Ramos (cell line): Measurements from ENCODE around the gene TRIM52.
"Not testable (repeated sequence)": the region's sequence is repeated elsewhere in the genome, so short reads cannot be mapped to it uniquely, and the experiment has no call there.

ENCODE experiments used
- in situ Hi-C: fragments of 300-500 bp; cut with MboI; formaldehyde crosslinking; loops from one replicate; pipeline ENCODE4 v1.14.3; 2022; ENCODE audit warnings: low sequenced_read_pairs; ENCODE audit not compliant: unreplicated experiment

The TRIM52 gene

DNA sequence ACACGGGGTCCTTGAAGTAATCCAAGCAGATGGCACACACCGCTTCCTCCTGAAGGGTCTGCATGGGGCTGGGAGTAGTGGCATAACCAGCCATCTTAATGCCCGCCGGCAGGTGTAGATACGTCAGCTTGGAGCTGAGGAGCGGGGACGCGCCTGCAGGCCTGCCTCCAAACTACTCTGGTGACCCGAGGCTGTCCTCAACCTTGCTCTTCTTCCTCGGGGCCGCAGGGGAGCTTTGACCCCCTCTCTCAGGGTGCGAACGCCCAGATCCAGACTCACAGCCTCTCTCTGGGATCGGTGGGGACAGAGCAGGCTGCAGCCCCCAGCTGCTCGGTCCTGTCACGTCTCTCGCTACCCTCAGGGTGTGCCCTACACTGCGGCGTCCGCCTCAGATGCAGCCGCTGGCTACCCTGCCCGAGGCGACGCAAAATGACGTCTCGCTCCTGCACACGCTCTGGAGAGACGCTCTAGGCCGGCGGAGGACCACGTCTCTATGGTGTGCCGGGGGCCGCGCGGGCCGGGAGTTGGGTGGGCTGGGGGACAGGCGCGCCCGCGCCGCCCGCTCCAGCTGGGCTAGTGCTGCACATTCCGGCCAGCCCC lies at the start of gene TRIM52:
TRIM52 (minus strand) TSS at position 424 of the 600 bp plus-strand sequence; CDS start at position 94, 330 bp downstream.
- in situ Hi-C loops: no loop called here

GRCh38 chr5:181287331-181287730 lies 26.4 kb upstream of the TRIM52 start:
- in situ Hi-C loops: not testable (repeated sequence)

- in situ Hi-C loops: not testable (repeated sequence)
Observed at GRCh38 chr5:181285962-181286705, 25.2 kb upstream of the TRIM52 start.

DNA sequence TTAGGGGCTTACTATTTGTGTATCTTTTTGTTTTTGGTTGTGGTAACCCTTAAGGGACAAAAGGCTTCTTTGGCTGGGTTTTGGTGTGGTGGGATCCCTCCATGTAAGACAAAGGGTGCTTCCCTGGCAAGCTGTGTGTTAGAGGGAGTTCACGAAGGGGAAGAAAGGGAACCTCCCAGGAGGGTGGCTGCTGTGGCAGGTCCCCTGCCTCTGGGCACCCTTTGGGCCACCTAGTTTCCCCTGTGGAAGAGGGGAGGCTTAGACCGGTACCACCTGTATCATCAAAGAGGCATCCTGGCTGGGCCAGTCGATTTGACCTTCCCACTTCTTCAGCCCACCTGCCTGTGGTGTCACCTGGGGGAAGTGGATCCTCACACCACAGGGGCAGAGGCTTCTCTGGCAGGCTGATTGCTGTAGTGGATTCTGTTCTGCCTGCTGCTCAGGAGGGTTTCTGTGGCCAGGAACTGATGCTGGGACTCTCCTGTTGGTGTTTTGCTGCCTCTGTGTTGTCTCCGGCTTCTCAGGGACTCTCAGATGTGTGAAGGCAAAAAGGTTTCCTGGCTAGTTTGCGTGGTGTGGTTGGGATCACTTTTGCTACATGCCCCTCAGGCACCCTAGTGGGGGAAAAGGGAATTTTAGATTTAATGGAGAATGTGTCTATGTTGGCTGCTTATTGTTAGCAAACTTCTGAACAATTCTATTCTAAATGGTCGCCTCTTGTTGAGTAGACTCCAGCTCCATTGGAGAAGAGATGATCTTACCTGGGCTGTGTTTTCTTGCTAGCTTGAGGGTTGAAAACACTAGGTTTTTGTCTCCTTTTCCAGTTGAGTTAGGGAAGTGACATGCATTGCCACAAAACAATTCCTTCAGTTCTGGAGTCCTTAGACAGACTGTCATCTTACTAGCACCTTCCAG lies 23.2 kb upstream of the TRIM52 start:
- in situ Hi-C loops: not testable (repeated sequence)

DNA sequence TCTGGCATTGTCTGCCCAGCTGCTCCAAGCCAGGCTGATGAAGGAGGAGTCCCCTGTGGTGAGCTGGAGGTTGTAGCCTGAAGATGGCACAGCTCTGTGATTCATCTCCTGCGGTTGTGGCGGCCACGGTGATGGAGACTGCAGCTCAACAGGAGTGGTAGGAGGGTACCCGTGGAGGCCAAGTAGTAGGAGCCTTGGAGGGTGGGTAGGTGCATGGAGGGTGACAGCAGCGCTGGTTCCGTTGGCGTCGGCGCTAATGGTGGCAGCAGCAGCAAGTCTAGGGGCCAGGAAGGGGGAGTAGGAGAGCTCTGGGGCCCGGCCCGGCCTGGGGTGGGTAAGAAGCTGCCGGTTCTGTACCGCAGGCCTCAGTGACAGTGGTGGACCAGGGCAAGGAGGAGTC lies 22.4 kb upstream of the TRIM52 start:
- in situ Hi-C loops: no loop called here

GRCh38 chr5:181282874-181283273 lies 21.9 kb upstream of the TRIM52 start:
- in situ Hi-C loops: no loop called here

- in situ Hi-C loops: not testable (repeated sequence)
Observed at GRCh38 chr5:181282415-181282814, 21.5 kb upstream of the TRIM52 start.

- in situ Hi-C loops: no loop called here
Observed at GRCh38 chr5:181281984-181282316, 21.0 kb upstream of the TRIM52 start.

DNA sequence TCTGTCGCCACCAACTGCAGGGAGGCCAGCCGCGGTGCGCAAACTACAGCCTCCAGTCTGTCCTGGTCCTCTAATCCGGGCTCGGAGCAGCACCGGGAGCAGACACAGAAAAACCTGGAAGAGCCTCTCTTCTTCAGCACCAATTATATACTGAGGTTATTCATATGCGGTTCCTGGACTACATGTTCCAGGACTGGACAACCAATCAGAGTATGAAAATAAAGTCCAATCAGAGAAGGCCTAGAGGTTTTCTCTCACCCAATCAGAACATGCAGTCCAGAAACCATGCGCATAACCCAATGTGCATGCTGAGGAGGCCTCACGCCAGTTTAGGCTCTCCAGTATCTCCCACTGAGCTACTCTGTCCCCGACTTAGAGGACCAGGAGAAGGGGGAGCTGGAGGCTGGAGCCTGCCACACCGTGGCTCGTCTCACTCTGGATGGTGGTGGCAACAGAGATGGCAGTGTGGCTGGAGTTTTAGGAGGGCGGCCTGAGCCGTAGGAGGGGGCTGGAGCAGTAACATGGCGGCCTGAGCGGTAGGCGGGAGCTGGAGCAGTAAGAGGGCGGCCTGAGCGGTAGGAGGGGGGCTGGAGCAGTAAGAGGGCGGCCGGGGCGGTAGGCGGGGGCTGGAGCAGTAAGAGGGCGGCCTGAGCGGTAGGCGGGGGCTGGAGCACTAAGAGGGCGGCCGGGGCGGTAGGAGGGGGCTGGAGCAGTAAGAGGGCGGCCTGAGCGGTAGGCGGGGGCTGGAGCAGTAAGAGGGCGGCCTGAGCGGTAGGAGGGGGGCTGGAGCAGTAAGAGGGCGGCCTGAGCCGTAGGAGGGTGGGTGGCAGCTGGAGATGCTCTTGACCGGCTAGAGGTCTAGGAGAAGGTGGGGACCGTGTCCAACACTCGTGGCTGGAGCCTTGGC lies 20.4 kb upstream of the TRIM52 start:
- in situ Hi-C loops: no loop called here

GRCh38 chr5:181280251-181280762 lies 19.4 kb upstream of the TRIM52 start:
- in situ Hi-C loops: no loop called here

DNA sequence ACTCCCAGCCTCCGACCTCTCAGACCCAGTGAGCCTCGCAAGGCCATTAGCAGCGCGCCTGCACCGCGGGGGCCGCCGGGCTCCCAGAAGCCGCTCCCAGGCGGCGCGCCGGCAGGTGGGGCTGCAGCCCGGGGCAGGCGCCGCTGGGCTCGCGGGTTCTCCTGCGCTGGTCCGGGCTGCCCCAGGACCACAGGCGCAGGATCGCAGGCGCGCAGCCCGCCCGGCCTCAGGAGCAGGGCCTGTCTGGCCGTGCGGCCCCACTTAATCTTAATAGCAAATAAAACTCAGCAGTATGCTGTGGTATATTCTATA lies 12.4 kb upstream of the TRIM52 start:
- in situ Hi-C loops: not testable (repeated sequence)

- in situ Hi-C loops: no loop called here
Observed at GRCh38 chr5:181271081-181271480, 10.1 kb upstream of the TRIM52 start.

DNA sequence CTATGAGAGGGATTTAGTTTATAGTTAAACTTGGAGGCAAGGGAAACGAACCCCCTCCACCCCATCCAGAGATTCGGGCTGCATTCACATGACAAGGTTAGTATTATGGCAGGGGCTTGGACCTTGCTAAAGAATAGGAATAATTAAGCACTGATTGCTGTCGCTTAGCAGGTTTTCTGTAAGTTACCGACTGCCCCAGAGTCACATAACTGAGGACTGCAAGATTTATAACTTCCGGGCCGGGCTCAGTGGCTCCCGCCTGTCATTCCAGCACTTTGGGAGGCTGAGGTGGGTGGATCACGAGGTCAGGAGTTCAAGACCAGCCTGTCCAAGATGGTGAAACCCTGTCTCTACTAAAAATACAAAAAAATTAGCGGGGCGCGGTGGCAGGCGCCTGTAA lies 7.0 kb upstream of the TRIM52 start:
- in situ Hi-C loops: not testable (repeated sequence)

DNA sequence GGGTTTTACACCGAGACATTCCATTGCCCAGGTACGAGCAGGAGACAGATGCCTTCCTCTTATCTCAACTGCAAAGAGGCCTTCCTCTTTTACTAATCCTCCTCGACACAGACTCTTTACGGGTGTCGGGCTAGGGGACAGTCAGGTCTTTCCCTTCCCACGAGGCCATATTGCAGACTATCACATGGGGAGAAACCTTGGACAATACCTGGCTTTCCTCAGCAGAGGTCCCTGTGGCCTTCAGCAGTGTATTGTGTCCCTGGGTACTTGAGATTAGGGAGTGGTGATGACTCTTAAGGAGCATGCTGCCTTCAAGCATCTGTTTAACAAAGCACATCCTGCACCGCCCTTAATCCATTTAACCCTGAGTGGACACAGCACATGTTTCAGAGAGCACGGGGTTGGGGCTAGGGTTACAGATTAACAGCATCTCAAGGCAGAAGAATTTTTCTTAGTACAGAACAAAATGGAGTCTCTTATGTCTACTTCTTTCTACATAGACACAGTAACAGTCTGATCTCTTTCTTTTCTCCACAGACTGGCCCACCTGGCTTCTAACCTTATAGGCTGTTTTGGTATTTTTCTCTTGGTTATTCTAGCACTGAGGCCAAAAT lies 6.5 kb upstream of the TRIM52 start:
- in situ Hi-C loops: not testable (repeated sequence)

- in situ Hi-C loops: no loop called here
Observed at GRCh38 chr5:181265092-181265671, 4.2 kb upstream of the TRIM52 start.

GRCh38 chr5:181263633-181264032 lies 2.7 kb upstream of the TRIM52 start:
- in situ Hi-C loops: no loop called here

DNA sequence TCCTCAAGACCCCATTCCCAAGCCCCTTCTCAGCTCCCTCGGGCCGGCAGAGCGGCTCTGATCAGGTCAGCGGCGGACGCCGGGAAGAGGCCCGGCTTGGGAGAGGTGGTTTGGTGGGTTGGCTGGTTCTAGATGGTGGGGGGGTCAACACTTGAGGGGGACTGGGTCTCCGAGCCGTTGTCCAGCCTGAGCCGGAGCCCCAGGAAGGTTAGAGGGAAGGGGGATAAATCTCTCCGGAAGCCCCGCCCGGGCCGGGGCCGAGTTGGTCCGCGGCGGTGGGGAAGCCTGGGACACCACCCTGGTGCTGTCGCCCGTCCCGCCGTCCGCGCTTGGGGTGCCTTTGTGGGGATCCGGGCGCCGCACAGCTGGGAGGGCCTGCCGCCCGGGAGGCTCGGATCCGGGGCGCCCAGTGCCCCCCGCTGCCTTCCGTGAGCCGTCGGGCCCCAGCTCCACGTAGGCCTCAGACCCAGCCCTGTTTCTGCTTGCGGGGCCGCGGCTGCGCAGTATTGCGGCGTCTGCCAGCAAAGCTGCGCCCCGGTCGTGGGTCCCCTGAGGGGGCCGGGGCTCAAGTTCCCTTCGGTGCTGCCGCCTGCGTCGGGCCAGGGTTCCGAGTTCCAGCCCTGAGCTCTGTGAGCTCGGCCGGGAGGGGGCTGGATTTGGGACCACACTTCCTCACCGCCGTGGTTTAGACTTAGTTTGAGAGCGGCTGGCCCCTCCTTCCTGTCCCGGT lies 542 bp upstream of the TRIM52 start:
- in situ Hi-C loops: no loop called here

DNA sequence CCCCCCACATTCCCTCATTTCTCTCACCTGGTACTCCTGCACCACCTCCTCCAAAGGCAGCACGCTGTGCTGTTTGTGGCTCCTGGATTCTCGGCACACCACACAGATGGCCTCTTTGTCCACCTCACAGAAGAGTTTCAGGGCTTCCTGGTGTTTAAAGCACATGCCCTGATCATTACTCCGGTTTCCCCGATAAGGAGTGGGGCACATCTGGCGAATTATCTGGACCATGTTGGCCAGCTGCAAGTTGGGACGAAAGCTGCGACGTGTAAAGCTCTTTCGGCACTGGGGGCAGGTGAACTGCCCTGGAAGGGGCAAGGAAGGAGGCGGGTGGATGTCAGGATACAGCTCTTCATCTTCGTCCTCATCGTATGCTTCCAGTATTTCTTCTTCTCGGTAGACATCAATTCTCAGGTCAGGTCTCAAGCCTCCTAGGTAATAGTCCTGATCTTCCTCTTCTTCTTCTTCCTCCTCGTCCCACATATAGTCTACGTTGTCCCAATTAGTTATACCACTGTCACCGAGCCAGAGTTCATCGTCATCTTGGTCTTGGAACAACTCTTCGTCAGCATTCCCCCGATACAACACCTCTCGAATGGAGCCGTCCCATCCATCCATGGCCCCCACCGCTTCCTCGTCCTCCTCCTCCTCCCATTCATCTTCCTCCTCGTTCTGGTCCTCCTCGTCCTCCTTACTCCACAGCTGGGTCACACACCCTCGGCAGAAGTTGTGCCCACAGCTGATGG lies 796 bp downstream of the TRIM52 start:
- in situ Hi-C loops: no loop called here
